ENCODE measurements around the gene TRAPPC10.

DNA sequence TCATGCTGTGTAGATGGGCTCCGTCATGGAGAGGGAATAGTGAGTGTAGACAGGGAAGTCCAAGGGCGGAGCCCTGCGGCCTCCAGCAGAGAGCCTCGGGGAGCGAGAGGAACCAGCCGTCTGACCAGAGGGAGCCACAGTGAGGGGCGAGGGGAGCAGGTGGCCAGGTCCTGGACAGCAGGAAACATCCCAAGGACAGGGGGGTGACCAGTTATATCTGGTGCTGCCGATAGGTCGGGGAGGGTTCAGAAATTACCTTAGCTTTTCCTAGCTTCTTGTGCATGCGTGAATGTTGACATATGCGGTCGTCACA is 46.5 kb downstream of the TRAPPC10 start:
- TF ChIP-seq, protein P1, sequence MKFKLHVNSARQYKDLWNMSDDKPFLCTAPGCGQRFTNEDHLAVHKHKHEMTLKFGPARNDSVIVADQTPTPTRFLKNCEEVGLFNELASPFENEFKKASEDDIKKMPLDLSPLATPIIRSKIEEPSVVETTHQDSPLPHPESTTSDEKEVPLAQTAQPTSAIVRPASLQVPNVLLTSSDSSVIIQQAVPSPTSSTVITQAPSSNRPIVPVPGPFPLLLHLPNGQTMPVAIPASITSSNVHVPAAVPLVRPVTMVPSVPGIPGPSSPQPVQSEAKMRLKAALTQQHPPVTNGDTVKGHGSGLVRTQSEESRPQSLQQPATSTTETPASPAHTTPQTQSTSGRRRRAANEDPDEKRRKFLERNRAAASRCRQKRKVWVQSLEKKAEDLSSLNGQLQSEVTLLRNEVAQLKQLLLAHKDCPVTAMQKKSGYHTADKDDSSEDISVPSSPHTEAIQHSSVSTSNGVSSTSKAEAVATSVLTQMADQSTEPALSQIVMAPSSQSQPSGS (IDR thresholded peaks at IDR 0.05; ENCODE audit: low read length): no peak
- no peak for TF ChIP-seq BACH1 (IDR thresholded peaks at IDR 0.05; ENCODE audit: borderline replicate concordance)
- TF ChIP-seq, protein P2, sequence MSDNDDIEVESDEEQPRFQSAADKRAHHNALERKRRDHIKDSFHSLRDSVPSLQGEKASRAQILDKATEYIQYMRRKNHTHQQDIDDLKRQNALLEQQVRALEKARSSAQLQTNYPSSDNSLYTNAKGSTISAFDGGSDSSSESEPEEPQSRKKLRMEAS (IDR thresholded peaks at IDR 0.05; ENCODE audit: low read depth, low read length): no peak
- TF ChIP-seq FOXM1 (IDR thresholded peaks at IDR 0.05; ENCODE audit: low read depth, low read length): no peak
- no peak for TF ChIP-seq STAT1 (conservative IDR thresholded peaks at IDR 0.05)
- no peak for TF ChIP-seq YY1 (IDR thresholded peaks at IDR 0.05; ENCODE audit: low read depth, low read length)
- no peak for TF ChIP-seq EP300 (IDR thresholded peaks at IDR 0.05; ENCODE audit: borderline replicate concordance in 1 of 2, control insufficient read depth in 1 of 2, low read depth in 2 of 2, low read length in 2 of 2)
- no peak for TF ChIP-seq ZNF207 (IDR thresholded peaks at IDR 0.05; ENCODE audit: borderline replicate concordance)
- no peak for TF ChIP-seq JUND (IDR thresholded peaks at IDR 0.05; ENCODE audit: low read depth, low read length)
- no peak for TF ChIP-seq YBX1 (IDR thresholded peaks at IDR 0.05)
- TF ChIP-seq, protein P3, sequence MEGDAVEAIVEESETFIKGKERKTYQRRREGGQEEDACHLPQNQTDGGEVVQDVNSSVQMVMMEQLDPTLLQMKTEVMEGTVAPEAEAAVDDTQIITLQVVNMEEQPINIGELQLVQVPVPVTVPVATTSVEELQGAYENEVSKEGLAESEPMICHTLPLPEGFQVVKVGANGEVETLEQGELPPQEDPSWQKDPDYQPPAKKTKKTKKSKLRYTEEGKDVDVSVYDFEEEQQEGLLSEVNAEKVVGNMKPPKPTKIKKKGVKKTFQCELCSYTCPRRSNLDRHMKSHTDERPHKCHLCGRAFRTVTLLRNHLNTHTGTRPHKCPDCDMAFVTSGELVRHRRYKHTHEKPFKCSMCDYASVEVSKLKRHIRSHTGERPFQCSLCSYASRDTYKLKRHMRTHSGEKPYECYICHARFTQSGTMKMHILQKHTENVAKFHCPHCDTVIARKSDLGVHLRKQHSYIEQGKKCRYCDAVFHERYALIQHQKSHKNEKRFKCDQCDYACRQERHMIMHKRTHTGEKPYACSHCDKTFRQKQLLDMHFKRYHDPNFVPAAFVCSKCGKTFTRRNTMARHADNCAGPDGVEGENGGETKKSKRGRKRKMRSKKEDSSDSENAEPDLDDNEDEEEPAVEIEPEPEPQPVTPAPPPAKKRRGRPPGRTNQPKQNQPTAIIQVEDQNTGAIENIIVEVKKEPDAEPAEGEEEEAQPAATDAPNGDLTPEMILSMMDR (IDR thresholded peaks at IDR 0.05 in 2 of 3, conservative IDR thresholded peaks at IDR 0.05 in 1 of 3; ENCODE audit: control insufficient read depth in 2 of 3, extremely low read depth in 1 of 3, insufficient read depth in 1 of 3, low read depth in 3 of 3, low read length in 3 of 3): no peak
- TF ChIP-seq, protein P4, sequence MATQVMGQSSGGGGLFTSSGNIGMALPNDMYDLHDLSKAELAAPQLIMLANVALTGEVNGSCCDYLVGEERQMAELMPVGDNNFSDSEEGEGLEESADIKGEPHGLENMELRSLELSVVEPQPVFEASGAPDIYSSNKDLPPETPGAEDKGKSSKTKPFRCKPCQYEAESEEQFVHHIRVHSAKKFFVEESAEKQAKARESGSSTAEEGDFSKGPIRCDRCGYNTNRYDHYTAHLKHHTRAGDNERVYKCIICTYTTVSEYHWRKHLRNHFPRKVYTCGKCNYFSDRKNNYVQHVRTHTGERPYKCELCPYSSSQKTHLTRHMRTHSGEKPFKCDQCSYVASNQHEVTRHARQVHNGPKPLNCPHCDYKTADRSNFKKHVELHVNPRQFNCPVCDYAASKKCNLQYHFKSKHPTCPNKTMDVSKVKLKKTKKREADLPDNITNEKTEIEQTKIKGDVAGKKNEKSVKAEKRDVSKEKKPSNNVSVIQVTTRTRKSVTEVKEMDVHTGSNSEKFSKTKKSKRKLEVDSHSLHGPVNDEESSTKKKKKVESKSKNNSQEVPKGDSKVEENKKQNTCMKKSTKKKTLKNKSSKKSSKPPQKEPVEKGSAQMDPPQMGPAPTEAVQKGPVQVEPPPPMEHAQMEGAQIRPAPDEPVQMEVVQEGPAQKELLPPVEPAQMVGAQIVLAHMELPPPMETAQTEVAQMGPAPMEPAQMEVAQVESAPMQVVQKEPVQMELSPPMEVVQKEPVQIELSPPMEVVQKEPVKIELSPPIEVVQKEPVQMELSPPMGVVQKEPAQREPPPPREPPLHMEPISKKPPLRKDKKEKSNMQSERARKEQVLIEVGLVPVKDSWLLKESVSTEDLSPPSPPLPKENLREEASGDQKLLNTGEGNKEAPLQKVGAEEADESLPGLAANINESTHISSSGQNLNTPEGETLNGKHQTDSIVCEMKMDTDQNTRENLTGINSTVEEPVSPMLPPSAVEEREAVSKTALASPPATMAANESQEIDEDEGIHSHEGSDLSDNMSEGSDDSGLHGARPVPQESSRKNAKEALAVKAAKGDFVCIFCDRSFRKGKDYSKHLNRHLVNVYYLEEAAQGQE (IDR thresholded peaks at IDR 0.05; ENCODE audit: low read depth, low read length): no peak

Data from GM12878 (cell line).